H1 (cell line): ENCODE results near the gene TMEM273. TPM values are rescaled to one million over a fixed set of nuclear protein-coding genes. Genes with fewer than 3 reads are reported as not detected.

Experiments
- SP2 ChIP-seq: IDR thresholded peaks from 2 replicates; pipeline ENCODE4 v1.6.1; 2012; ENCODE audit warnings: mild to moderate bottlenecking, low read length, inconsistent platforms
- polyA plus RNA-seq, 7 experiments: library from polyadenylated mRNA; depleted of rRNA in 3 of 7; stranded (reverse) in 5 of 7; unstranded in 2 of 7; fragments of >200 nt in 5 of 7; fragments of 200-250 nt in 2 of 7; gene quantifications; 1 replicate in 5 of 7; 2 replicates in 1 of 7; 4 replicates in 1 of 7; pipeline versions ENCODE4 v1.2.1 to v1.2.3, GENCODE V29; 2011 to 2013; ENCODE audit warnings: missing spikeins in 2 of 7, mixed read lengths in 2 of 7
- total RNA-seq: library from RNA; stranded (reverse); fragmentation: NEBNext Ultra II Directional; extraction: Animal tissue kit (Norgen Biotek cat#: 25700); gene quantifications from 2 replicates; pipeline ENCODE4 v1.2.1, GENCODE V29; 2021

The TMEM273 gene
- total and polyA plus RNA-seq, 2 of the 8 experiments (the other 6 are each of a cell fraction or from before 2014, with no cell fraction given): not detected

GRCh38 chr10:49157229-49157628 lies 31.0 kb downstream of the TMEM273 start (continued):
- no peak for TF ChIP-seq SP2
